GM20431 (cell line): ENCODE measurements around the gene SLC1A4.
"Not testable (repeated sequence)": the region's sequence is repeated elsewhere in the genome, so short reads cannot be mapped to it uniquely, and the experiment has no call there.

Experiments
- in situ Hi-C: fragments of 300-500 bp; cut with MseI, MboI; formaldehyde crosslinking; loops from one replicate; pipeline ENCODE4 v1.15.0; 2020; ENCODE audit warnings: low sequenced_read_pairs; ENCODE audit not compliant: unreplicated experiment

The SLC1A4 gene

DNA sequence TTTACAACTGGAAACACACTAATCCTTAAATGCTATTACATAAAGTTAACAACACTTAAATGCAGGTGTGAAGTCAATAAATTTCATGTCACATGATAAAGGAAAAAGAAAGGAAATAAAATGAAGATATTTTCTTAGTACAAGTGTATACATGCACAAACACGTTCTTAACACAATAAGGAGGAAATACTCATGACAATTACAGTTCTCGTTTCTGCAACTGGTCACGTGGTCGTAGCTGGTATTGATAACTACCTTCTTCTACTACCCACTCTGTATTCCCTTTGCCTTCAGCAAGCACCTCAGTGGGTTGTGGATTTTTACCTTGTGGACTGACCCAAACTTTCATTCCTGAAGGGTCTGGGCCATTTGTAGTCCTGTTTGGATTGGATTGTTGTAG is 26.1 kb upstream of the SLC1A4 start:
- in situ Hi-C loops: not testable (repeated sequence)

DNA sequence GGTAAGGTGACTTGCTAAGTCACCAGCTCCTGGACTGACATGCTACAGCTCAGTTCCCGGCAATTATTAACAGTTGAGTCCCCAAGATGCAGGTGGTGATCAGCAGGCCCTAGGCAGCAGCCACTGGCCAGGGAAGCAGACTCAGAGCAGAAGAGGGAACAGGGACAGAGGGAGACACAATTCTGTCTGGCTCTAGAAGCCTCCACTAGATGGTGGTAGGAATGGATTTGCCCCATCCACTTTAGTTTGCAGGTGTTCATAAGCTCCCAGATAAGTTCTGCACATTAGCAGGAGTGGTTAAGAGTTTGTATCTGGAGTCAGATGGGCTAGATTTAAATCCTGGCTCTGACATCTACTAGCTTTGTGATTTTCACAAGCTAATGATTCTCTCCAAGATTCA is 25.5 kb upstream of the SLC1A4 start:
- in situ Hi-C loops: no loop called here

DNA sequence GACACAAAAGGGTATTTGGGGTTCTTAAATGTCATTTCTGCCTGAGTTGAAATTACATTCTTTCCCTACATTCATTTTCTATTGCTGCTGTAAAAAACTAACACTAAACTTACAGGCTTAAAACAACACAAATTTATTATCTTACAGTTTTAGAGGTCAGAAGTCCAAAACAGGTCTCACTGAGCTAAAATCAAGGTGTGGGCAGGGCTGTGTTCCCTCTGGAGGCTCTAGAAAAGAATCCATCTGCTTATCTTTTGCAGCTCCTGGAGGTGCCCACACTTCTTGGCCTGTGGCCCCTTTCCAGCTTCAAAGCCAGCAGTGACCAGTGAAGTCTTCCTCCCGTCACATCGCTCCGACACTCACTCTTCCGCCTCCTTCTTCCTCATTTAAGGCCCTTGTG is 23.2 kb upstream of the SLC1A4 start:
- in situ Hi-C loops: no loop called here

DNA sequence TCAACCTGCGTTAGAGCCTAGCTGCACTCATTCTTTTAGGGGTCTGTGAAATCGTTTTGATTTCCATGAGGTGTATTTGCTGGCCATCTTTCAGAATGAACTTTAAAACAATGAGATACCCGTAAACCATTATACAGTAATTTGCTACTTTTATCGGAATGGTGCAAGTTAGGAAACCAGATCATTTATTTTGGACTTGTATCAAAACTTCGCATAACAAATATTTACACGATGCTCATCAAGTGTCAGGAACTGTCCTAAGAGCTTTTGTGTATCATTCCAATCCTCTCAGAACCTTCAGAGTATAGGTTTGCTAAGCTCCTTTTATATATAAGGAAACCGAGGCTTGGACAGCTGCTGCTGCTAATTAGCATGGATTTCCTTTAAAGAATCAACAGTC is 22.4 kb upstream of the SLC1A4 start:
- in situ Hi-C loops: no loop called here

DNA sequence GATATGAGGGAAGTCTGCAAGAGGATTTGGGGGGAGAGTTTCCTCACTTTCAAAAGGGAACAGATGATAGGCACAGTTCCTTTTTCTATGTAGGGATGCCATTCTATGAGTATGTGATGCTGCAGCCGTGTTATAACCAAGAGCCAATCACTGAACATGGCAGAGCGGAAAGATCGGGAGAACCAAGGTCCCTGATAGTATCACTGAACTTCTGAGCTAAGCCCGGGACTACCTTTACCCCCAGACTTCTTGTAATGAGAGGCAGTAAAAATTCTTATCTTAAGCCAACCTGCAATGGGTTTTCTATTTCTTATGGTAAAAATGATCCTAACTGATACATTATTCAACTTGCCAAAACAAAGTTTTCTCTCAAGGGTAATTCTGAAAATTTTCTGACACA is 21.6 kb upstream of the SLC1A4 start:
- in situ Hi-C loops: no loop called here

DNA sequence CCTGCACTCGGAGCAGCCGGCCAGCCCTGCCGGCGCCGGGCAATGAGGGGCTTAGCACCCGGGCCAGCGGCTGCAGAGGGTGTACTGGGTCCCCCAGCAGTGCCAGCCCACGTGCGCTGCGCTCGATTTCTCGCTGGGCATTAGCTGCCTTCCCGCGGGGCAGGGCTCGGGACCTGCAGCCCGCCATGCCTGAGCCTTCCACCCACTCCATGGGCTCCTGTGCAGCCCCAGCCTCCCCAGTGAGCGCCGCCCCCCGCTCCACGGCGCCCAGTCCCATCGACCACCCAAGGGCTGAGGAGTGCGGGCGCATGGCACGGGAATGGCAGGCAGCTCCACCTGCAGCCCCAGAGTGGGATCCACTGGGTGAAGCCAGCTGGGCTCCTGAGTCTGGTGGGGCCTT is 20.1 kb upstream of the SLC1A4 start:
- in situ Hi-C loops: not testable (repeated sequence)

DNA sequence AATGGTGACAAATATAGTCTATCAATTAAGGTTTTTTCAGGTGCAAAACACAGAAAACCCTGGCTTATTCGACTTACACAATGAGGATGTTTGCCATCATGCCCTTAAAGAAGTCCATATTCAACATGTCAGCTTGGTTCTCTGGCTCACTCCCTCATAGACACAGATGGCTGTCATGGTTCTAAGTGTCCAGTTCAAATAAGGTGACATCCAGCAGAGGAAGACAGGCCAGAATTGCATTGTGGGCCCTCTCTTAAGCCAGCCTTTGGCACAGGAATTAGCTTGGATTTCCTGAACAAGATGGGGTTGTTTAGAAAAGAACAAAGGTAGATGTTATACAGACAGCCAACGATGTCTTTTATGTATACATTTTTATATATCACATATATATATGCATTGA is 18.7 kb upstream of the SLC1A4 start:
- in situ Hi-C loops: no loop called here

DNA sequence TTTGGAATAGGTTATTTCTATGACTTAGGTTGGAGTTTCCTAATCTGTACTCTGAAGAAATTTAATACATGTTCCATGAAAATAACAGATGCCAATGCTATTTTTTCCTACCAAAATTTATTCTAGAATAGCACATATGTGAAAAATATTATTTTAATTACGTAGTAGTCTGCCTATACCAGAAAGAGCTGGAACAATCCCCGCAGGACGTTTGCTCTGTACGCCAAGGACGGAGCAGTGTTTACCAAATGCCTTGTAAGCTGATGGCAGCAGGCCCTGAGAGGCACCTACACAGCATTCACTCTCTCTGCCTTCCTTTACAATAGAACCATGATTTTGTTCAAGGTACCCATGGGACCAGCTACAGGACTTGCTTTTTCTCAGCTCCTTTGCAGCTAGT is 16.8 kb upstream of the SLC1A4 start:
- in situ Hi-C loops: no loop called here

DNA sequence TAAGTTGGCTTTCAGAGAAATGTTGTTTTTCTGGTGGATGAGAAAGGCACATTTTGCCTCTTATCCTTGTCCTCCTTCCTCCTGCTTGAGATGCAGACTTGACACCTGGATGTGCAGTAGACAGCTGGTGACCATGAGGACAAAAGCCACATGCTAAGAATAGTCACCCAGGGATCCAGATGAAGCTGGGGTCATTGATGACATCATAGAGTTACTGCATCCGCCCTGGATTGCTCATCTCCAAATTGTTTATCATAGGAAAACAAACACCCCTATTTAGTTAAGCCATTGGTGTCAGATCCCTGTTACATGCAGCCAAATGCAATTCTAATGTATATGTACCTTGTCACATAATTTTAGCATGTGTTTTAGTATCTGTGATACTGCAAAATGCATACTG is 16.3 kb upstream of the SLC1A4 start:
- in situ Hi-C loops: no loop called here

DNA sequence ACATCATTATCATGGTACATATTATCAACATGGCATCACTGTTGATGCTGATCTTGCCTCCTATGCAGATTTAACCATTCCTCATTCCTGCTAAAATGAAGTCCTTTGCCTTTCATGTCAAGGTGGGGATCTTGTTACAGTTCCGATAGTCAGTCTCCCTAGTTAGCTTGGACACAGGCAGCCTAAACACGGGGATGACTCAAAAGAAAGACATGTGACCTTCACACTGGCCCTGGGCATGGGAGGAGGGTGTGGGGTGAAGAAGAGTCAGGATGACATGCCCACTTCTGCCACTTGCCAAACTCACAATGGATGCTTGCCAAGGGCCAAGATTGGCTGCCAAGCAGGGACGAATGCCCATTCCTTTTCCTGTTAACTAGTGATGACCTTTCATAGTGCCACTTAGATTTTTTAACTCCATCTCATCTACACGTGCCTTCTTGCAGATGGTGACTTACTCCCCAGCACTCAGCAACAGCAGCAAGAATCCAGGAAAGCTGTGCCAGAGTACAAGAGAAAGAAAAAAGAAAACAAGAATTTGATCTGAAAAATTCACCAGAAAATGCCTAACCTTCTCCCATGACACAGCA is 13.9 kb upstream of the SLC1A4 start:
- in situ Hi-C loops: no loop called here

DNA sequence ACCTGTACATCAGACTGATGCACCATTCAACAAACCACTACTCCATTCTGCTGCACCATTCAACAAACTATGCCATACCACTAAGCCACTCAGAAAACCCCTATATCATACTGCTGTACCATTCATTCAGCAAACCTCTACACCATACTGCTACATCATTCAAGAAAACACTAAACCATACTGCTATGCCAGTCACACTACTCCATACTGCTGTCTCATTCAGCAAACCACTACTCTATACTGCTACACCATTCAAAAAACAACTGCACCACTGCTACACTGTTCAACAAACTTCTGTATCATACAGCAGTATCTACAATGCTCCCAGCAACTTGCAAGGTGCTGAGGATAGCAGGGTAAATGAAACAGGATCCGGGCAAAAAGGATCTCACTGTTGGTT is 12.9 kb upstream of the SLC1A4 start:
- in situ Hi-C loops: no loop called here

DNA sequence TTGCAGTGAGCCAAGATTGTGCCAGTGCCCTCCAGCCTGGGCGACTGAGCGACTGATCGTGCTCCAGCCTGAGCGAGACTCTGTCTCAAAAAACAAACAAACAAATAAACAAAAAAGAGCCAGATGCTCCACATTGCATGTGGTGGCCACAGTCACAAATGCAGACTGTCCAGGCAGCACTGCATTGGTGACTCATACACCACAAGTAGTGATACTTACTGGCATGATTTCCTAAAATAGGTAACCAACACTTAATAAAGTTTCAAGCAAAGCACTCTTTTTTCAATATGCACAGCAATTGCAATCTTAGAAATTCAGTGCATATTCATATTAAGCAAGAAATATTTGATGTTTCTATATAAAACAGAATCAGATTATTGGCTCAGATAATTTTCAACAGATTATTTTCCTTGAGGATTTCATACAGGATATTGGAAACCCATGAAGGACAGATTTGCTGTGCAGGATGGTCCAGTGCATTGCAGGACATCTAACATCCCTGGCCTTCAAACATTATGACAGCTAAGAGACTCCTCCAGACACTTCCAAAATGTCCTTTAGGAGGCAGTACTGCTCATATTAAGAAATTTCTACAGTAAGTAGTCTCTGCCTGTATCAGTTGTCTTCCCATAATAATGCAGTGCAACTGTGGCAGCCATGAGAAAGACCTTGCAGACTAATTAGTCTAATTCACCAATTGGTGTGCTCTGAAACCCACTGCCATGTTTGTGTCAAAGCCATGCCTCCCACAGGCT is 10.5 kb upstream of the SLC1A4 start:
- in situ Hi-C loops: no loop called here

DNA sequence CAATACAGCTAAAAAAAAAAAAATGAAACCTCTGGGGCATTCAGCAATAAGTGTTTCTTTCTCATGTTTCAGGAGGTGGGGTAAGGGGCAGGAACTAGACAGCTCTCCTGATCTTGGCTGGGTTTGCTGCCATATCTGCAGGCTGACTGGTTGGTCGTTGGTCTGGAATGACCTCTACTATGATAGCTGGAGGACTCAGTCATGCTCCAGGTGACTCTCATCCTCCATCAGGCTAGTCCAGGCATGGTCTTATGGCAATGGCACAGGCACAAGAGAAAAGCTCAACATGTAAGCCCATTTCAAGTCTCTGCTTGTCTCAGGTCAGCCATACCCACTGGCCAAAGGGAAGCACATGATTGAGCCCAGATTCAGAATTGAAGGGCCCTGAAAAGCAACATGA is 9.5 kb upstream of the SLC1A4 start:
- in situ Hi-C loops: no loop called here

DNA sequence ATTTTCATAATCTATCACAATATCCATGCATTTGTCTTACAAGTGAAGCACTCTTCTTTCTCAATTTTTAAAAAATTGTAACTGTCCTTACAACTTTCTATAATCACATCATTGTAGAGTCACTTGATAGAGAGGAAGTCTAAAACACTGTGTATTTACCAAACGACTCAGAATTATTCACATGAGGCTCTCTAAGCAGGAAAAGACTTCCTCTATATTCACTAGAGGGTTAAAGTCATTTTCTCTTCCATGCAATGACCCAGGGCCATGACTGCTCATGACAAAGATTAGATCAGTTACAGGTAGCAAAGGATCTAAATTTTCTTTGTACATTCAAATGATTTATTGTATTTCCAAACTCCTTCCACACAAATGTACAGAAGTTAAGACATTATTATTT is 9.0 kb upstream of the SLC1A4 start:
- in situ Hi-C loops: no loop called here

DNA sequence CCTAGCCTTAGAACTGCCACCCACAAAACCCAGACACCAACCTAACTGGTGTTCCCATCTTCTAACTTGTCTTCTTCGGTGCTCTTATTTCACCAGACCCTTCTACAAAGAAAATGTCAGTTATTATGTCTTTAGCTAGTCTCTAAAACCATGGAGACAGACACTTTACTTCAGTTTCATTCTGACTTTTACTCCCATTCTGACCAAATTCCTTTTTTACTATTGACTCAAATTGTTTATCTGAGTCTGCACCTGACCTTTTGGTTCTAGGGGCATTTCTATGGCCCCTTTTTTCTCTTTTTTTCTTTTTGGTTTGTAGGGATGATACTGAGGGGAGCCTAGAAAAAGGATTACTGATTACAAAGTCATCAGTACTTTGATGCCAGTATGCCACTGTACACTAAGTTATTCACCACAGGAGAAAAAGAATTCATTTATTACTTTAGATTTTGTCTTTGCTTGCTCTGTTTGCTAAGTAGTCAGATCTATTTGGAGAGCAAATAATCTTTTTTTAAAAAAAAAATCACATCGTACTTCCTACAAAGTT is 6.8 kb upstream of the SLC1A4 start:
- in situ Hi-C loops: no loop called here

DNA sequence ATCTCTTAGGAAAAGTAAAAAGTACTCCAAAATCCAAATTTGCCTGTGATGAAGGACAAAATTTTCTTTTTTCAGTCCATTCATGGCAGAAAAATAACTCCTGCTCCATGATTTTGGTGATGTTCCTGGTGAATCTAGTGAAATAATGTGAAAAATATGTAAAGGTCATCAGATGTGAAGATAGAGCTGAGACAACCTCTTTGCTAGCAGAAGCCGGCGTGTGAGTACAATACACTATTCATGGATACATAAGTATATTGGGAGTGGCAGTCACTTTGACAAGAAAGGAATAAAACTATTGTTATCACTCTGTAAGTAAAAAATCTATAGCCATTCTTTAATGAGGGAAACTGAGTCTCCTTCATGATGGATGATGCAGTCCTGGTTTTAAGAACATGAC is 6.3 kb upstream of the SLC1A4 start:
- in situ Hi-C loops: no loop called here

DNA sequence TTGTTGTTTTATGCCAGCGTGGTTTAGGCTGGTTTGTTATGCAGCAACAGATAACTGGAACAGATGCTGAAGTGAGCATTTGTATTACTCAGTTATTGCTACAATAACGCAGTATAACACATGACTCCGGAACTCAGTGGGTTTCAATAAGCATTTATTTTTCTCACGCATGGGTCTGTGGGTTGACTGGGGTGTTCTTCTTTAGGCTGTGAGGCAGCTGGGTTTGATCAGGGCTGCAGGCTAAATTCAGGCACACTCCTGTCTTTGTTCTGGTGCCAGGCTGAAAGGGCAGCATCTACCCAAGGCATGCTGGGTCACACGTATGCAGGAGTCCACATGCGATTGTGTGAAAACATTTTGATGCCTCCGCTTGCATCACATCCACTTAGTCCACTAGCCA is 3.8 kb upstream of the SLC1A4 start:
- in situ Hi-C loops: no loop called here

DNA sequence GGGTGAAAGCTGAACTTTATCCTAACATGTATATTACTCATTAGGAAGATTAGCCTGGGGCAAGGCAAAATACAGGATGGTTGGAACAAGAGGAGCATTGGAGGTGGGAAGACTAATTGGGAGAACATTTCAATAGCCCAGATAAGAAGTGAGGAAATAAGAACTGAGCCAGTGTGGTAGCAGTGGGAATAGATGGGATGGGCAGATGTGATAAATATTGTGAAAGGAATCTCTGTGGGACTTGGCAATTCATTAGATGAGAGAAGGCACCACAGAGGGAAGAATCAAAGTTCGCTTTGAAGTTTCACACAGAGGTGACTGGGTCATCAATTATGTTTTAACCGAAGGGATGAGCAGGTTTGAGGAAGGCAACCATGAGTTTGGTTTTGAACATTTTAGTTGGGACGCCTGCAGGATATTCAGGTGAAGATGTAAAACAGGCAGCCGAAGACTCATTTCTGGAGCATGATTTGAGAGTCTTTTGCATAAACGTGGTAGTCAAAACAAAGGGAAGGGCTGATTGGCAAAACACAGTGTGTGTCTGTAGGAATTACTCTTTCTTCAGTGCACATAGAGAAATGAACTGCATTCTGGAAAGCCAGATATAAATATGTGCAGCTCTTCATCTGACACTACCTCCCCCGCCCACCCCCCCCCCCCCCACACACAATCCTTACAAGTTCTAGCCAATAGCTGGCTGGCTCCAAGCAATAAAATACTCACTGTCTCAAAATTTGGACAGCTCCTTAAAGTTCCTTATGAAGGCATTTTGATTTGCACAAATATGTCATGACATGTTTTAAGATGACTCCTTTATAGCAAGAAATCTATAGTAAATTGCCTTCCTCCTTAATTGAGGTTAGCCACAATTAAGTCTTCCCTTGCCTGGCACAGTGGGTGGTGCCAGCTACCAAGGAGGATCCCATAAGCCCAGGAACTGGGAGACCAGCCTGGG is 1.9 kb upstream of the SLC1A4 start:
- in situ Hi-C loops: no loop called here

DNA sequence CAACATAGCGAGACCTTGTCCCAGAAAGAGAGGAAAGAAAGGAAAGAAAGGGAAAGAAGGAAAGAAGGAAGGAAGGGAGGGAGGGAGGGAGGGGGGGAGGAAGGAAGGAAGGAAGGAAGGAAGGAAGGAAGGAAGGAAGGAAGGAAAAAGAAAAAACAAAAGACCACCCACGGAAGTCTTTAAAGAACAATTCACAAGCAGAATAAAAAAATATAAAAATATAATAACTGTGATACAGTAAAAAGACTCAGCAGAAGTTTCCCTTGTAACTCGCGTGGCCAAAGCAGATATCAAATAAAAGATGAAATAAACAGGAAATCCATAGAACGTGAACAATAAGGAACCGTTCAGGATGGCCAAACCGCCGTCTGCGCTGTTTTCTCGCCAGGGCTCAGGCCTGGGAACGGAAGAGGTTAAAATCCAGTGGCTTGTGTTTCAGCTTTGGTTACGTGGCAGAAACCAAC is 1.2 kb upstream of the SLC1A4 start:
- in situ Hi-C loops: no loop called here

DNA sequence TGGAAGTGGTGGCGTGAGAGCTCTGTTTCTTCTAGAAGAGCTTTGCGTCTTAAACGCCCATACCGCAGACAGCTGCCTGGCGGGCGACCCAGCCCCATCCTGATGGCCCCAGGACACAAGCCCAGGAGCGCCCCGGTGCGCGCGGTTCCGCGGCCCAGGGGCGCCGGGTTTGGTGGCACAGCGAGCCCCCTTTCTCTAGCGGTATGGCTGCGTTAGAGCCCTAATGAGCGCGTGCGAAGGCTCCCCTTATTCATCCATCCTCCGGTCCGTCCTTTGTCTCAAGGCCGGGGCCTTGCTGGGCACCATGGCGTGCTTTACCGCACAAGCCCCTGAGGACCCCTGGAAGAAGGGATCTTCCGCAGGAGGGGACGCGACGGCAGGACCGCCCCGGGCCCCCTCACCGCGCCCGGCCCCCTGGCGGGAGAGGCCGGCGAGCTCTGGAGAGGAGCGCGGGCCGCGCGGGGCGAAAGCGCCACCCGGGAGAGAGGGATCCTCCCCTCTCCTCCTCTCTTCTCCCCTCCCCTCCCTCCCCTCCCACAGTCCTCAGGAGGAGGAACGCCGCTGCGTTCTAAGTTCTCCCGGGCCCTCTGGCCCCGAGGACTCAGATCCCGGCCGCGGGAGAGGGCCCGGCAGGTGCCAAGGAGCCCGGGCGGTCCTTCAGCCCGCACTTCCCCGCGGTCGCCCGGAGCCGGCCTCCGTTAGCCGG is 626 bp upstream of the SLC1A4 start:
- in situ Hi-C loops: no loop called here
